IPS-18a (cell line): Measurements from ENCODE around the gene SPDEF.

ENCODE experiments used
- H3K27ac ChIP-seq: one replicate; pipeline ENCODE4 v1.5.1; 2013; ENCODE audit warnings: low read length
- H3K27me3 ChIP-seq: one replicate; pipeline ENCODE4 v1.6.1; 2013; ENCODE audit warnings: mild to moderate bottlenecking, low read length; ENCODE audit not compliant: control insufficient read depth, insufficient read depth
- H3K36me3 ChIP-seq: one replicate; pipeline ENCODE4 v1.6.1; 2013; ENCODE audit warnings: low read depth, low read length; ENCODE audit not compliant: control insufficient read depth
- H3K4me1 ChIP-seq: one replicate; pipeline ENCODE4 v1.6.1; 2013; ENCODE audit warnings: low read depth, low read length; ENCODE audit not compliant: control insufficient read depth
- H3K4me3 ChIP-seq: one replicate; pipeline ENCODE4 v1.5.1; 2013; ENCODE audit warnings: low read length
- H3K9ac ChIP-seq: one replicate; pipeline ENCODE4 v1.6.1; 2013; ENCODE audit warnings: mild to moderate bottlenecking, low read length, moderate library complexity
- H3K9me3 ChIP-seq: one replicate; pipeline ENCODE4 v1.6.1; 2013; ENCODE audit warnings: low read depth, low read length; ENCODE audit not compliant: control insufficient read depth

The SPDEF gene

GRCh38 chr6:34570066-34570833 lies 14.1 kb upstream of the SPDEF start:
- no peak overlapping the region for H3K4me3 ChIP-seq
- no peak overlapping the region for H3K27ac ChIP-seq
- peaks cover 7% of the 10 kb centered on the region for H3K4me1 ChIP-seq
- no peak overlapping the region for H3K9ac ChIP-seq
- H3K9me3 ChIP-seq: no peaks in the 10 kb centered on the region
- no peaks in the 10 kb centered on the region for H3K36me3 ChIP-seq
- no peaks in the 10 kb centered on the region for H3K27me3 ChIP-seq

DNA sequence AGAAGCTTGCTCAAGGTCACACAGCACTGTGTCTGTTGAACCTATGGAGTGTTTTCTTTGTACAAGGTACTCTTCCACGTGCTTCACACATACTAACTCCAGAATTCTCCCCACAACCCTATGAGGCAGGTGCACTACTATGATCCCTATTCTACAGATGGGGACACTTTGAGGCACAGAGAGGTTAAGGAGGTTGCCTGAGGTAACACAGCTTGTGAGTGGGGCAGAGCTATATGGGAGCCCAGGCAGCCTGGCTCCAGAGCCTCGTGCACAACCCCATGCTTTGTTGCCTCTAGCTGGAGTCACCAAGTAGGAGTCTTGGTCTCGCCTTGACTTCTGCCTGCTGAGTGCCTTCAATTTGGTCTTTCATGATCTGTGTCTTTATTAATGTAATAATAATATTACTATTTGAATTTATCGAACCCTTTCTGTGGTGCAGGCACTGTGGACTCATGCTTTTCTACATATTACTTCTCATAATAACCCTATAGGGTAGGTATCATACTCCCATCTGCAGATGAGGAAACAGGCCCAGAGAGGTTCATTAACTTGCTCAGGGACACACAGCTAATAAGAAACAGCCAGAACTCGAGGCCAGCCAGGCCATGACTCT lies 13.3 kb upstream of the SPDEF start:
- Histone ChIP-seq H3K27me3 (no peaks in the 10 kb centered on the region), H3K4me3 (no peak overlapping the region), H3K9me3 (no peaks in the 10 kb centered on the region), H3K9ac (no peak overlapping the region), H3K4me1 (no peaks in the 10 kb centered on the region), H3K27ac (no peak overlapping the region), H3K36me3 (no peaks in the 10 kb centered on the region)

DNA sequence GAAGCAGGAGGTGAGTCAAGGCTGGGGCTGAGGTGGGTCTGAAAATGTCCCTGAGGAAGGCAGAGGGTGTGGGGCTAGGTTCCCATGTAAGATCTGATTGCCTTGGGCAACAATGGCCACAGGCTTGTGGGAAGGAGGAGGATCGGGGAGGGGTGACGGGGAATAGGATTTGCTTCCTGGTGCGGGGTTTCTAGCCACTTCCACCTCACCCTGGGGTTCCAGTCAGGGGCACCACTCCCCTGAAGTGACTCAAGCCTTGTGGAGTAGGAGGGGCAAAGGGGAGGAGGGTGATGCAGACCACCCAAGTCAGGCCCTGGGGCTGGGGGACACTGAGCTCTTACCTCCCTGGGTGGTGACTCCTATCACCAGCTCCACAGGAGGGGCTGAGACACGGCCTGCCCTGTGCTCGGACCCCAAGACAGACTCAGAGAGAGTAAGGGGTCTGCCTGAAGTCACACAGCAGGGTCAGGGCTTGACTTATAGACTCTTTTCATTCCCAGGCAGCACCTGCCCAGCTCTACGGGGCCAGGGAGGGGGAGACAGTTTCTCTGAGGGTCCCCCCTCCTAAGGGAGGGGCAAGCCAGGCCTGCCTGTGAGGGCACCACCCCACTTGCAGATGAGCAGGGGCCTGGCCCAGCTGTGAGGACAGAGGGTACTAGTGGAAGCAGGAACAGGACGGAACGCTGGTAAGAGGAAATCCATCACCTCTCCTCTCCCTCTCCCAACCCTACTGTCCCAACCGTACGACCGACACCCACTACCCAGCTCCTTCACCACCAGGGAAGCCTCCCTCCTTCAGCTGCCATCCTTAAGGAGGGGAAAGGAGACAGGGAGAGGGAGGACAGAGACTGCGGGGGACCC lies 12.4 kb upstream of the SPDEF start:
- H3K9ac ChIP-seq: no peak overlapping the region
- H3K4me1 ChIP-seq: no peaks in the 10 kb centered on the region
- H3K36me3 ChIP-seq: no peaks in the 10 kb centered on the region
- no peak overlapping the region for H3K27ac ChIP-seq
- H3K4me3 ChIP-seq: no peak overlapping the region
- H3K9me3 ChIP-seq: no peaks in the 10 kb centered on the region
- no peaks in the 10 kb centered on the region for H3K27me3 ChIP-seq

DNA sequence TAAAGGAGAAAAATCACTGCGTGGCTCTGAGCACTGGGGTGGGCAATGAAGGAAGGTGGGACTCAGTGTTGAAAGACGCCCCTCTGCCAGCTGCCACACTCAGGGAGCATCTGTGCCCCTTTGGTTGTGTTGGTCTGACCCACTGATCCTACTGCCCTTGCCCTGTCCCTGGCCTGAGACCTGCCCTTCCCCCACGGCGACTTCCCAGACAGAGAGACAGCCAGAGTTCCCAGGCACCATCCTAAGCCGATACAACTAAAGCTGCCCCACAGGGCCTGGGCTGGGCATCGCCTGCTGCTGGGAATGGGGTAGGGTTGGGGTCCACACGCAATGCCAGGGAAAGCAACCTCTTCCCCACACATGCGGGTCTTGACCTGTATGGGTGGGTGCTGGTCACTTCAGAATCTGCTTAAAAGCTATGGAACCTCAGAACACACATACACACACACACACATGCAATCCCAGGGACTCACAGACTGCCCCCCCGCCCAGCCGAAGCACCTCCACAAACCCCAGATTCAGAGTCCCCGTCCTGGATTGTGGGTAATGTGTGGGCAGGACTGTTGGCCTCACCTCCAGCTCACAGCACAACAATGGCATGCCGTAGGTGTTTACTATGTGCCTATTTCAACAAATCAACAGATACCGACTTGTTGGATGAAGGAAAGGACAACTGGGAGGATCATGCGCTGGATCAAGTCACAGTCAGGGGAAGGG lies 10.9 kb upstream of the SPDEF start:
- H3K4me1 ChIP-seq: no peaks in the 10 kb centered on the region
- no peak overlapping the region for H3K27ac ChIP-seq
- H3K4me3 ChIP-seq: no peak overlapping the region
- H3K27me3 ChIP-seq: no peaks in the 10 kb centered on the region
- no peaks in the 10 kb centered on the region for H3K36me3 ChIP-seq
- no peak overlapping the region for H3K9ac ChIP-seq
- H3K9me3 ChIP-seq: no peaks in the 10 kb centered on the region

GRCh38 chr6:34565722-34566137 lies 9.6 kb upstream of the SPDEF start:
- Histone ChIP-seq H3K36me3 (no peaks in the 10 kb centered on the region), H3K9me3 (no peaks in the 10 kb centered on the region), H3K27ac (no peak overlapping the region), H3K4me1 (no peaks in the 10 kb centered on the region), H3K9ac (no peak overlapping the region), H3K27me3 (no peaks in the 10 kb centered on the region), H3K4me3 (no peak overlapping the region)

GRCh38 chr6:34564181-34564580 lies 8.1 kb upstream of the SPDEF start:
- Histone ChIP-seq H3K27me3 (no peaks in the 10 kb centered on the region), H3K36me3 (no peaks in the 10 kb centered on the region), H3K4me1 (peaks cover 4% of the 10 kb centered on the region), H3K9me3 (no peaks in the 10 kb centered on the region), H3K9ac (no peak overlapping the region), H3K4me3 (no peak overlapping the region), H3K27ac (no peak overlapping the region)

DNA sequence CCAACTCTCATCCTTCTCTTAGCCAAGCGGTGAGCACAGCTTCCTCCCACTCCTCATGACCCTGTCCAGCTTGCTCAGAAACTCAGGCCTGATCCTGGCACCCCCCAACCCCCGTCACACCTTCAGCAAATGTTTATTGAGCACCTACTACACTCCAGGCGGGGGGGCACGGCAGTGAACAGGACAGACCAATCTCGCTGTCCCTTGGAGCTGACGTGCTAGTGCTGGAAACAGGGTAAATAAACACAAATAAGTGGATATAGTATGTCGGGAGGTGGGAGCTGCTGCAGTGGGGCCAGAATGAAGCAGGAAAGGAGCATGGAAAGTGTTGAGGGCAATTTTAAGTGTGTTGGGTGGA lies 7.4 kb upstream of the SPDEF start:
- H3K4me1 ChIP-seq: peaks cover 4% of the 10 kb centered on the region

DNA sequence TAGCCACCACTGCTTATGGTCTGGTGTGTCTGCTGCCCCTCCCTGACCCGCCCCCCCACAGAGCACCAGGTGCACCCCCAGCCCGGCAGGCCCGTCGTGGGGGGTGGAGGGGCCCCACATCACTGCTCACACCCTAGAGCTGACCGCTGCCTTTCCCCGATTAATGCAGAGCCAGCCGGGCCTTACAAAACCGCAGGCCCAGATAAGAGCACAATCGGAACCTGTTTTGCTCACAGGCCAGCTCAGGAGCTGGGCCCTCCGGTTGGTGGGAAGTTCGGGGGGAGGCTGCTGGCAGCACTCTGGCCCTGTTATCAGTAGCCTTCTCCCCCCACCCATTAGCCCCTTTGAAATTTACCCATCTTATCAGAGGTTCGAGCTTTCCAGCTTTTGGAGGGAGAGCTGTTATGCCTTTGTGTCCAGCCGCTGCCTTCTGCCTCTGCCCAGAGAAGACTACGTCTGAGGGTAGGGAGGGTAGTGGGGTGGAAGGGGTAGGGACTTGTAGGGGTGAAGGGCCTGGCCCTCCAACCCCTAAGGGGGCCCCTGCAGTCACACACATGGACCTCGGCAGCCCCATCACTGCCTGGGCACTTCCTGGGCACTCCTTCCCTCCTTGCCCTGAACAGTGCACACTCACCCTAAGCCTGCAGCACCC lies 6.9 kb upstream of the SPDEF start:
- Histone ChIP-seq H3K9me3 (no peaks in the 10 kb centered on the region), H3K27ac (no peak overlapping the region), H3K9ac (no peak overlapping the region), H3K27me3 (no peaks in the 10 kb centered on the region), H3K4me1 (peaks cover 4% of the 10 kb centered on the region), H3K36me3 (no peaks in the 10 kb centered on the region), H3K4me3 (no peak overlapping the region)

More for the DNA sequence above, 7.4 kb upstream of the SPDEF start:
- Histone ChIP-seq H3K4me3 (no peak overlapping the region), H3K27ac (no peak overlapping the region), H3K36me3 (no peaks in the 10 kb centered on the region), H3K27me3 (no peaks in the 10 kb centered on the region), H3K9me3 (no peaks in the 10 kb centered on the region), H3K9ac (no peak overlapping the region)

DNA sequence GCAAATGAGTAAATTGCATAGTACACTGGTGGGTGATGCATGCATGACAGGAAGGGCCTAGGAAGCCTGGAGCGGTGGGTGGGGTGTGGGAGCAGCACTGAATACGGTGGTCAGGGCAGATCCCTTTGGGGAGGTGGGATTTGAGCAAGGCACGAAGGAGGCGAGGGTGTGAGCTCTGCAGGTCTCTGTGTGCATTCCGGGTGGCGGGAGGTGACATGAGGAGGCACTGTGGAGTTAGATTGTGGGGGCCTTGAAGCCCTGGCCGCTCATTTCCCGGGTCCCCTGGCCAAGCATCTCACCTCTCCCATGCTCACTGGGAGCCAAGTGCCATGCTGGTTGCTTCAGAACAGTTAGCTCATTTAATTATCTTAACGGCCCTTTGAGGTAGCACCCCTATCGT lies 6.2 kb upstream of the SPDEF start:
- Histone ChIP-seq H3K36me3 (no peaks in the 10 kb centered on the region), H3K9me3 (no peaks in the 10 kb centered on the region), H3K4me3 (no peak overlapping the region), H3K27ac (no peak overlapping the region), H3K9ac (no peak overlapping the region), H3K4me1 (peaks cover 4% of the 10 kb centered on the region), H3K27me3 (no peaks in the 10 kb centered on the region)

- H3K9me3 ChIP-seq: no peaks in the 10 kb centered on the region
- H3K27ac ChIP-seq: no peak overlapping the region
- peaks cover 4% of the 10 kb centered on the region for H3K4me1 ChIP-seq
- H3K36me3 ChIP-seq: no peaks in the 10 kb centered on the region
- H3K27me3 ChIP-seq: no peaks in the 10 kb centered on the region
- no peak overlapping the region for H3K4me3 ChIP-seq
- H3K9ac ChIP-seq: no peak overlapping the region
Observed at GRCh38 chr6:34561227-34561530, 5.0 kb upstream of the SPDEF start.
